ENCODE data around the gene GNG4. TPM values are rescaled to one million over a fixed set of nuclear protein-coding genes. Genes with fewer than 3 reads are reported as not detected.

Gene GNG4
- total RNA-seq, result 10 to 100 TPM in 1 of 9 donors, 1 to 10 TPM in 4, under 1 TPM in 2, not detected in 2; 0.22 to 14.2 (median 2.7) TPM
- 10 to 100 TPM in 1 of 3 donors, 1 to 10 TPM in 2; 4.2 to 25.8 (median 9.7) TPM for polyA plus RNA-seq
- long read RNA-seq, donor 1, full-length matches to known transcripts, result 7 of 7 reads
- long read RNA-seq, donor 1, partial matches to known transcripts, result 0 of 7 reads
- long read RNA-seq, donor 1, other reads (novel, unspliced or antisense), result 0 of 7 reads
- long read RNA-seq, donor 2, result 0 reads
- long read RNA-seq, donor 3, full-length matches to known transcripts, result 11 of 11 reads
- long read RNA-seq, donor 3, partial matches to known transcripts, result 0 of 11 reads
- long read RNA-seq, donor 3, other reads (novel, unspliced or antisense), result 0 of 11 reads
- long read RNA-seq, donor 4, full-length matches to known transcripts, result 1 of 1 reads
- long read RNA-seq, donor 4, partial matches to known transcripts, result 0 of 1 reads
- long read RNA-seq, donor 4, other reads (novel, unspliced or antisense), result 0 of 1 reads
- long read RNA-seq, donor 5, full-length matches to known transcripts, result 1 of 1 reads
- long read RNA-seq, donor 5, partial matches to known transcripts, result 0 of 1 reads
- long read RNA-seq, donor 5, other reads (novel, unspliced or antisense), result 0 of 1 reads
- long read RNA-seq, donor 6, full-length matches to known transcripts, result 6 of 7 reads
- long read RNA-seq, donor 6, partial matches to known transcripts, result 0 of 7 reads
- long read RNA-seq, donor 6, other reads (novel, unspliced or antisense), result 1 of 7 reads
- long read RNA-seq, donor 7, full-length matches to known transcripts, result 11 of 11 reads
- long read RNA-seq, donor 7, partial matches to known transcripts, result 0 of 11 reads
- long read RNA-seq, donor 7, other reads (novel, unspliced or antisense), result 0 of 11 reads
- long read RNA-seq, donor 8, full-length matches to known transcripts, result 4 of 4 reads
- long read RNA-seq, donor 8, partial matches to known transcripts, result 0 of 4 reads
- long read RNA-seq, donor 8, other reads (novel, unspliced or antisense), result 0 of 4 reads
- long read RNA-seq, donor 9, full-length matches to known transcripts, result 2 of 2 reads
- long read RNA-seq, donor 9, partial matches to known transcripts, result 0 of 2 reads
- long read RNA-seq, donor 9, other reads (novel, unspliced or antisense), result 0 of 2 reads
- long read RNA-seq, donor 10, full-length matches to known transcripts, result 1 of 1 reads
- long read RNA-seq, donor 10, partial matches to known transcripts, result 0 of 1 reads
- long read RNA-seq, donor 10, other reads (novel, unspliced or antisense), result 0 of 1 reads

- peak within 1 kb of the TSS in 1 of 5 donors; percentile 77 for H3K27ac ChIP-seq
- WGBS, 4 donors, result 1 to 2% (median 1%) methylated on average over 9 to 111 of the region's 111 CpGs; no CpG with 5 or more reads in 1 of the 4 donors
- H3K36me3 ChIP-seq (replicated peaks in 1 of 2), result no peaks in the 10 kb centered on the region
- no peaks in the 10 kb centered on the region for H3K9me3 ChIP-seq (replicated peaks in 1 of 3)
- intact Hi-C loops (cut with DNase I), result no loop called here
- peaks cover 12 to 13% of the 10 kb centered on the region in 2 donors for H3K4me1 ChIP-seq (replicated peaks in 1 of 2)
- TF ChIP-seq POLR2A (IDR thresholded peaks at IDR 0.05), result peak in 1 of 2 donors; percentile 39
- TF ChIP-seq CTCF (IDR thresholded peaks at IDR 0.05), result no peak
- DNase-seq, result peak in 1 of 7 donors; percentile 33
- peak within 1 kb of the TSS in 2 of 4 donors; percentile 19 to 64 for H3K4me3 ChIP-seq
- H3K27me3 ChIP-seq, result peaks cover 11% of the 10 kb centered on the region
These were observed at the start of gene GNG4 for GRCh38 chr1:235649368-235650163. Gene GNG4, minus strand, starts transcription at chr1:235649784. Its CDS starts 65,946 bp downstream, at chr1:235583838.

- intact Hi-C loops (cut with DNase I), result no loop called here
- Histone ChIP-seq H3K4me1 (replicated peaks in 1 of 2) (no peaks in the 10 kb centered on the region), H3K27ac (no peak overlapping the region), H3K4me3 (no peak overlapping the region), H3K9me3 (replicated peaks in 1 of 3) (no peaks in the 10 kb centered on the region), H3K27me3 (no peaks in the 10 kb centered on the region), H3K36me3 (replicated peaks in 1 of 2) (peaks cover 0 to 25% of the 10 kb centered on the region in 2 donors)
- WGBS, 4 donors, result 92 to 100% (median 98%) methylated on average over 2 of the region's 2 CpGs
- TF ChIP-seq CTCF (IDR thresholded peaks at IDR 0.05) (no peak), POLR2A (IDR thresholded peaks at IDR 0.05) (no peak)
- DNase-seq, result no peak
These were observed 47.9 kb upstream of the GNG4 start for GRCh38 chr1:235697508-235697907.

GRCh38 chr1:235689356-235689755, 39.8 kb upstream of the GNG4 start:
- H3K4me3 ChIP-seq, result no peak overlapping the region
- TF ChIP-seq POLR2A (IDR thresholded peaks at IDR 0.05) (no peak), CTCF (IDR thresholded peaks at IDR 0.05) (no peak)
- no peaks in the 10 kb centered on the region for H3K4me1 ChIP-seq (replicated peaks in 1 of 2)
- no peak overlapping the region for H3K27ac ChIP-seq
- intact Hi-C loops (cut with DNase I), result no loop called here
- H3K27me3 ChIP-seq, result no peaks in the 10 kb centered on the region
- H3K36me3 ChIP-seq (replicated peaks in 1 of 2), result peaks cover 0 to 4% of the 10 kb centered on the region in 2 donors
- no peak for DNase-seq
- WGBS, 4 donors, result 95 to 99% (median 97%) methylated on average over 4 of the region's 4 CpGs
- no peaks in the 10 kb centered on the region for H3K9me3 ChIP-seq (replicated peaks in 1 of 3)

All from adrenal gland (tissue), 19 donors.